Activated CD8-positive, alpha-beta memory T cell treated with anti-CD3 and anti-CD28 coated beads, Interleukin-2, amount 10 ng/mL, durations not matched to agents 7 days and 5 days (primary cell): Measurements from ENCODE around the gene CLDN25. TPM values are rescaled to one million over a fixed set of nuclear protein-coding genes. Genes with fewer than 3 reads are reported as not detected.
"Not testable (repeated sequence)": the region's sequence is repeated elsewhere in the genome, so short reads cannot be mapped to it uniquely, and the experiment has no call there.

ENCODE experiments used
- ATAC-seq: fragments of 150-1000 bp; cut with Tn5 transposase; one replicate; pipeline ENCODE4 v1.10.0; 2021; ENCODE audit warnings: moderate library complexity
- CTCF ChIA-PET: fragments of 350-600 bp; sonication (Branson Sonifier 250); formaldehyde crosslinking; loops from one replicate; lab custom pipeline; 2021; ENCODE audit warnings: antibody characterized with exemption; lab: Charles Lee
- DNase-seq: peaks from one replicate; pipeline ENCODE4 v3.0.0-alpha.2; 2020
- H3K27ac Mint-ChIP-seq: one replicate; pipeline ENCODE4 v1.8.0; 2021; ENCODE audit warnings: mild to moderate bottlenecking, mixed read lengths
- H3K27me3 Mint-ChIP-seq: one replicate; pipeline ENCODE4 v1.8.0; 2021; ENCODE audit warnings: mixed read lengths
- H3K36me3 Mint-ChIP-seq: one replicate; pipeline ENCODE4 v1.8.0; 2021; ENCODE audit warnings: mild to moderate bottlenecking, mixed read lengths
- H3K4me1 Mint-ChIP-seq: one replicate; pipeline ENCODE4 v1.8.0; 2021; ENCODE audit warnings: mixed read lengths
- H3K4me3 Mint-ChIP-seq: one replicate; pipeline ENCODE4 v1.8.0; 2021; ENCODE audit warnings: mild to moderate bottlenecking, moderate library complexity, mixed read lengths
- H3K9me3 Mint-ChIP-seq: one replicate; pipeline ENCODE4 v1.8.0; 2022; ENCODE audit warnings: low read depth, mixed read lengths
- total RNA-seq, 2 experiments: library from RNA; stranded (reverse); gene quantifications; one replicate each; pipeline ENCODE4 v1.2.3, GENCODE V29; 2021

The CLDN25 gene
- total RNA-seq, 2 experiments from 2014 or later: not detected

- no peaks in the 10 kb centered on the region for H3K36me3 Mint-ChIP-seq
- no peak overlapping the region for H3K4me3 Mint-ChIP-seq
- H3K4me1 Mint-ChIP-seq: peaks cover 12% of the 10 kb centered on the region
- CTCF ChIA-PET: no interaction called here
- H3K9me3 Mint-ChIP-seq: no peaks in the 10 kb centered on the region
- peaks cover 23% of the 10 kb centered on the region for H3K27me3 Mint-ChIP-seq
- H3K27ac Mint-ChIP-seq: no peak overlapping the region
- no peak for DNase-seq
- ATAC-seq: no peak
Measured at GRCh38 chr11:113778111-113778910, 1.3 kb upstream of the CLDN25 start.

GRCh38 chr11:113781682-113782081 is 2.1 kb downstream of the CLDN25 start:
- no peak overlapping the region for H3K4me3 Mint-ChIP-seq
- CTCF ChIA-PET: interaction anchor here (1.9 to 3.6 kb wide), 2 partner anchors 8 to 17 kb away, joined by 6 to 18 read pairs; partner anchors contain the start of gene ZW10
- no peaks in the 10 kb centered on the region for H3K9me3 Mint-ChIP-seq
- H3K27ac Mint-ChIP-seq: no peak overlapping the region
- no peaks in the 10 kb centered on the region for H3K36me3 Mint-ChIP-seq
- DNase-seq (no peak), ATAC-seq (no peak)
- no peaks in the 10 kb centered on the region for H3K4me1 Mint-ChIP-seq
- H3K27me3 Mint-ChIP-seq: peaks cover 37% of the 10 kb centered on the region

GRCh38 chr11:113782134-113782533 is 2.5 kb downstream of the CLDN25 start:
- Mint-ChIP-seq H3K9me3 (no peaks in the 10 kb centered on the region), H3K27me3 (peaks cover 38% of the 10 kb centered on the region), H3K27ac (no peak overlapping the region), H3K4me3 (no peak overlapping the region), H3K4me1 (no peaks in the 10 kb centered on the region), H3K36me3 (no peaks in the 10 kb centered on the region)
- no peak for ATAC-seq
- no peak for DNase-seq
- CTCF ChIA-PET: interaction anchor here (1.9 to 3.6 kb wide), 2 partner anchors 8 to 17 kb away, joined by 6 to 18 read pairs; partner anchors contain the start of gene ZW10

- H3K4me1 Mint-ChIP-seq, H3K9me3 Mint-ChIP-seq, H3K27ac Mint-ChIP-seq, CTCF ChIA-PET, DNase-seq, H3K4me3 Mint-ChIP-seq, ATAC-seq, H3K36me3 Mint-ChIP-seq: not testable (repeated sequence)
- H3K27me3 Mint-ChIP-seq: peaks cover 26% of the 10 kb centered on the region
Measured at GRCh38 chr11:113789016-113789415, 9.4 kb downstream of the CLDN25 start.

GRCh38 chr11:113789675-113790320 is 10.2 kb downstream of the CLDN25 start:
- DNase-seq: no peak
- CTCF ChIA-PET: no interaction called here
- no peak overlapping the region for H3K27ac Mint-ChIP-seq
- no peaks in the 10 kb centered on the region for H3K4me1 Mint-ChIP-seq
- no peaks in the 10 kb centered on the region for H3K36me3 Mint-ChIP-seq
- no peak overlapping the region for H3K4me3 Mint-ChIP-seq
- no peaks in the 10 kb centered on the region for H3K9me3 Mint-ChIP-seq
- peaks cover 18% of the 10 kb centered on the region for H3K27me3 Mint-ChIP-seq
- no peak for ATAC-seq

- CTCF ChIA-PET: interaction anchor here (0.6 to 1.6 kb wide), 21 partner anchors 9 to 504 kb away, joined by 3 to 19 read pairs (median 3); partner anchors contain the start of genes TTC12 and ZW10
- peaks cover 19% of the 10 kb centered on the region for H3K36me3 Mint-ChIP-seq
- no peaks in the 10 kb centered on the region for H3K4me1 Mint-ChIP-seq
- no peak overlapping the region for H3K4me3 Mint-ChIP-seq
- ATAC-seq (peak; percentile 80), DNase-seq (no peak)
- no peaks in the 10 kb centered on the region for H3K9me3 Mint-ChIP-seq
- H3K27ac Mint-ChIP-seq: no peak overlapping the region
- no peaks in the 10 kb centered on the region for H3K27me3 Mint-ChIP-seq
Measured at GRCh38 chr11:113796663-113797259, 17.2 kb downstream of the CLDN25 start.

GRCh38 chr11:113802621-113803020 is 23.0 kb downstream of the CLDN25 start:
- no peak for ATAC-seq
- Mint-ChIP-seq H3K4me3 (no peak overlapping the region), H3K36me3 (peaks cover 38% of the 10 kb centered on the region), H3K9me3 (no peaks in the 10 kb centered on the region), H3K27me3 (no peaks in the 10 kb centered on the region), H3K4me1 (no peaks in the 10 kb centered on the region), H3K27ac (no peak overlapping the region)
- CTCF ChIA-PET: no interaction called here
- DNase-seq: no peak

GRCh38 chr11:113805640-113806039 is 26.0 kb downstream of the CLDN25 start:
- Mint-ChIP-seq H3K27ac (no peak overlapping the region), H3K4me1 (no peaks in the 10 kb centered on the region), H3K36me3 (peaks cover 45% of the 10 kb centered on the region), H3K9me3 (no peaks in the 10 kb centered on the region), H3K27me3 (no peaks in the 10 kb centered on the region), H3K4me3 (no peak overlapping the region)
- DNase-seq (no peak), ATAC-seq (no peak)
- CTCF ChIA-PET: interaction anchor here (0.7 to 3.6 kb wide), 6 partner anchors 9 to 1702 kb away, joined by 3 to 19 read pairs (median 6); partner anchors contain the start of gene ZW10

GRCh38 chr11:113806406-113806805 is 26.8 kb downstream of the CLDN25 start:
- DNase-seq: no peak

GRCh38 chr11:113808931-113809330 is 29.3 kb downstream of the CLDN25 start:
- no peak for DNase-seq
- Mint-ChIP-seq H3K9me3 (no peaks in the 10 kb centered on the region), H3K36me3 (peaks cover 46% of the 10 kb centered on the region), H3K27me3 (no peaks in the 10 kb centered on the region), H3K4me1 (no peaks in the 10 kb centered on the region), H3K27ac (no peak overlapping the region), H3K4me3 (no peak overlapping the region)
- CTCF ChIA-PET: no interaction called here
- no peak for ATAC-seq

More at GRCh38 chr11:113806406-113806805, 26.8 kb downstream of the CLDN25 start:
- ATAC-seq: peak; percentile 45
- Mint-ChIP-seq H3K4me3 (no peak overlapping the region), H3K36me3 (peaks cover 46% of the 10 kb centered on the region), H3K9me3 (no peaks in the 10 kb centered on the region), H3K27me3 (no peaks in the 10 kb centered on the region), H3K27ac (no peak overlapping the region), H3K4me1 (no peaks in the 10 kb centered on the region)
- CTCF ChIA-PET: interaction anchor here (0.7 to 3.6 kb wide), 10 partner anchors 8 to 457 kb away, joined by 3 to 19 read pairs (median 4); partner anchors contain the start of gene ZW10

GRCh38 chr11:113814181-113814580 is 34.6 kb downstream of the CLDN25 start:
- no peak overlapping the region for H3K4me3 Mint-ChIP-seq
- H3K36me3 Mint-ChIP-seq: peaks cover 39% of the 10 kb centered on the region
- no peaks in the 10 kb centered on the region for H3K4me1 Mint-ChIP-seq
- ATAC-seq (no peak), DNase-seq (no peak)
- no peaks in the 10 kb centered on the region for H3K9me3 Mint-ChIP-seq
- CTCF ChIA-PET: interaction anchor here (1.8 to 1.9 kb wide), 2 partner anchors 8 to 18 kb away, joined by 4 read pairs; no protein-coding TSS in a partner anchor
- no peak overlapping the region for H3K27ac Mint-ChIP-seq
- no peaks in the 10 kb centered on the region for H3K27me3 Mint-ChIP-seq

GRCh38 chr11:113817162-113817561 is 37.6 kb downstream of the CLDN25 start:
- CTCF ChIA-PET: interaction anchor here (0.7 to 0.9 kb wide), 2 partner anchors 11 to 44 kb away, joined by 3 read pairs; no protein-coding TSS in a partner anchor
- Mint-ChIP-seq H3K9me3 (no peaks in the 10 kb centered on the region), H3K4me3 (no peak overlapping the region), H3K4me1 (no peaks in the 10 kb centered on the region), H3K27me3 (no peaks in the 10 kb centered on the region), H3K36me3 (peaks cover 46% of the 10 kb centered on the region), H3K27ac (no peak overlapping the region)
- no peak for ATAC-seq
- no peak for DNase-seq

- Mint-ChIP-seq H3K4me3 (no peak overlapping the region), H3K27me3 (no peaks in the 10 kb centered on the region), H3K27ac (no peak overlapping the region), H3K9me3 (no peaks in the 10 kb centered on the region), H3K4me1 (no peaks in the 10 kb centered on the region), H3K36me3 (peaks cover 42% of the 10 kb centered on the region)
- CTCF ChIA-PET: no interaction called here
- ATAC-seq (no peak), DNase-seq (no peak)
Measured at GRCh38 chr11:113817626-113818025, 38.0 kb downstream of the CLDN25 start.
